ENCODE measurements around the gene ACVR2B. TPM values are rescaled to one million over a fixed set of nuclear protein-coding genes. Genes with fewer than 3 reads are reported as not detected.

The ACVR2B gene
- total and polyA plus RNA-seq, 2 experiments from 2014 or later, result 9.0 to 15.4 TPM

DNA sequence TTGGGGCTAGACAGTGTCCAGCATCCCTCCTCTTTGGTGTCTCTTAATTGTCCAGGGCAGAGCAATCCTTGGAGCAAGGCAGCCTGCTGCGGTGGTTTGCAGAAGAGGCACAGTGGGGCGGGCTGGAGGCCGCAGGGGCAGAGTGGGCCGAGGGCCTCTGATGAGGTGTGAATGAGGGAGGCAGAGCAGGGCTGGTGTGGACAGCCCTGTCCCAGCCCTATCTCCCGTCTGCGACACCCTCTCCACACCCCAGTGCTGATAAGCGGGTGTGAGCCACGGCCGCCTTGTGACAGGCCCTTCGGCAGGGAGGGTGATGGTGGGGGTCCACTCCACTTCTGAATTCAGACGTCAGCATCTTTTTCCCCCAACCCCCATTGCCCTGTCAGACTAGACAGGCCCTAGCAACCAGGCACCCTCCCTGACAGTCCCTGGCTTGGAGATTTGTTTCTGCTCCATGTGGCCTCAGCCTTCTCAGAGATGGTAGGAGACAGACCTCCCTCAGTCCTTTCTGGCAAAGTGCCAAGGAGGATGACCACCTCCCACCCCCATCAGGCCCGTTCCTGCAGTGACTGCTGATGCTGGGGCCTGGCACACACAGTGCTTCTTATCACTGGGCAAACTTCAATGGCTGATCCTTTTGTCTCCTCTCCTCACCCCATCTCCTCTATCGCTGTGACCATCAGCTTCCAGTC is 79.7 kb downstream of the ACVR2B start:
- Histone ChIP-seq H3K79me2 (no peaks in the 10 kb centered on the region), H3K4me3 (no peak overlapping the region), H3K36me3 (replicated peaks; ENCODE audit: insufficient read depth, low read depth) (no peaks in the 10 kb centered on the region), H4K20me1 (ENCODE audit: insufficient read depth, poor library complexity, severe bottlenecking) (no peaks in the 10 kb centered on the region), H3K4me2 (no peak overlapping the region), H3K4me1 (ENCODE audit: insufficient read depth) (no peaks in the 10 kb centered on the region), H2AFZ (no peak overlapping the region), H3K27ac (no peak overlapping the region), H3K9me3 (ENCODE audit: low read depth) (no peaks in the 10 kb centered on the region), H3K27me3 (no peaks in the 10 kb centered on the region), H3K9me2 (replicated peaks; ENCODE audit: insufficient read depth) (no peaks in the 10 kb centered on the region)
- TF ChIP-seq EZH2 (IDR thresholded peaks at IDR 0.05; ENCODE audit: borderline replicate concordance) (no peak), EZH2phosphoT487 (IDR thresholded peaks at IDR 0.05; ENCODE audit: low read depth, severe bottlenecking, unreplicated experiment) (no peak)
- TF ChIP-seq, protein P1, sequence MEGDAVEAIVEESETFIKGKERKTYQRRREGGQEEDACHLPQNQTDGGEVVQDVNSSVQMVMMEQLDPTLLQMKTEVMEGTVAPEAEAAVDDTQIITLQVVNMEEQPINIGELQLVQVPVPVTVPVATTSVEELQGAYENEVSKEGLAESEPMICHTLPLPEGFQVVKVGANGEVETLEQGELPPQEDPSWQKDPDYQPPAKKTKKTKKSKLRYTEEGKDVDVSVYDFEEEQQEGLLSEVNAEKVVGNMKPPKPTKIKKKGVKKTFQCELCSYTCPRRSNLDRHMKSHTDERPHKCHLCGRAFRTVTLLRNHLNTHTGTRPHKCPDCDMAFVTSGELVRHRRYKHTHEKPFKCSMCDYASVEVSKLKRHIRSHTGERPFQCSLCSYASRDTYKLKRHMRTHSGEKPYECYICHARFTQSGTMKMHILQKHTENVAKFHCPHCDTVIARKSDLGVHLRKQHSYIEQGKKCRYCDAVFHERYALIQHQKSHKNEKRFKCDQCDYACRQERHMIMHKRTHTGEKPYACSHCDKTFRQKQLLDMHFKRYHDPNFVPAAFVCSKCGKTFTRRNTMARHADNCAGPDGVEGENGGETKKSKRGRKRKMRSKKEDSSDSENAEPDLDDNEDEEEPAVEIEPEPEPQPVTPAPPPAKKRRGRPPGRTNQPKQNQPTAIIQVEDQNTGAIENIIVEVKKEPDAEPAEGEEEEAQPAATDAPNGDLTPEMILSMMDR (IDR thresholded peaks at IDR 0.05; ENCODE audit: poor library complexity), result no peak
- WGBS (ENCODE audit: low lambda C conversion rate, missing lambda C conversion rate), result 73% methylated on average over 12 of the region's 13 CpGs
- DNase-seq (ENCODE audit: low spot score), result no peak

- Histone ChIP-seq H3K9me3 (ENCODE audit: low read depth) (no peaks in the 10 kb centered on the region), H3K4me1 (ENCODE audit: insufficient read depth) (no peaks in the 10 kb centered on the region), H3K4me2 (no peak overlapping the region), H3K36me3 (replicated peaks; ENCODE audit: insufficient read depth, low read depth) (no peaks in the 10 kb centered on the region), H3K27me3 (no peaks in the 10 kb centered on the region), H3K79me2 (no peaks in the 10 kb centered on the region), H2AFZ (no peak overlapping the region), H3K27ac (no peak overlapping the region), H3K9me2 (replicated peaks; ENCODE audit: insufficient read depth) (no peaks in the 10 kb centered on the region), H4K20me1 (ENCODE audit: insufficient read depth, poor library complexity, severe bottlenecking) (no peaks in the 10 kb centered on the region), H3K4me3 (no peak overlapping the region)
- WGBS (ENCODE audit: low lambda C conversion rate, missing lambda C conversion rate), result 100% methylated on average over 2 of the region's 2 CpGs
- TF ChIP-seq EZH2 (IDR thresholded peaks at IDR 0.05; ENCODE audit: borderline replicate concordance) (no peak), EZH2phosphoT487 (IDR thresholded peaks at IDR 0.05; ENCODE audit: low read depth, severe bottlenecking, unreplicated experiment) (no peak)
- TF ChIP-seq, protein P1 (IDR thresholded peaks at IDR 0.05; ENCODE audit: poor library complexity), result no peak
- no peak for DNase-seq (ENCODE audit: low spot score)
Observed at GRCh38 chr3:38534180-38534579, 80.5 kb downstream of the ACVR2B start.

- H3K27me3 ChIP-seq, result no peaks in the 10 kb centered on the region
- H3K4me3 ChIP-seq, result no peak overlapping the region
- no peaks in the 10 kb centered on the region for H3K9me2 ChIP-seq (replicated peaks; ENCODE audit: insufficient read depth)
- no peak overlapping the region for H3K27ac ChIP-seq
- no peaks in the 10 kb centered on the region for H3K9me3 ChIP-seq (ENCODE audit: low read depth)
- no peaks in the 10 kb centered on the region for H3K79me2 ChIP-seq
- no peak overlapping the region for H3K4me2 ChIP-seq
- no peaks in the 10 kb centered on the region for H4K20me1 ChIP-seq (ENCODE audit: insufficient read depth, poor library complexity, severe bottlenecking)
- no peaks in the 10 kb centered on the region for H3K4me1 ChIP-seq (ENCODE audit: insufficient read depth)
- H3K36me3 ChIP-seq (replicated peaks; ENCODE audit: insufficient read depth, low read depth), result no peaks in the 10 kb centered on the region
- WGBS (ENCODE audit: low lambda C conversion rate, missing lambda C conversion rate), result 98% methylated on average over 7 of the region's 7 CpGs
- no peak for DNase-seq (ENCODE audit: low spot score)
- TF ChIP-seq EZH2phosphoT487 (IDR thresholded peaks at IDR 0.05; ENCODE audit: low read depth, severe bottlenecking, unreplicated experiment), result no peak
- TF ChIP-seq, protein P1 (IDR thresholded peaks at IDR 0.05; ENCODE audit: poor library complexity), result no peak
- no peak for TF ChIP-seq EZH2 (IDR thresholded peaks at IDR 0.05; ENCODE audit: borderline replicate concordance)
- no peak overlapping the region for H2AFZ ChIP-seq
Observed at GRCh38 chr3:38534604-38535003, 80.9 kb downstream of the ACVR2B start.

Data from hepatocyte (in vitro differentiated cells).